Dendritic cell treated with granulocyte-macrophage colony-stimulating factor and Interleukin-4, amounts not matched to agents 40 ng/mL and 50 ng/mL, for 4 days (primary cell): ENCODE data around the gene TMEM163.

Source experiments
- H3K27ac Mint-ChIP-seq: one replicate; pipeline ENCODE4 v1.8.0; 2022; ENCODE audit warnings: mild to moderate bottlenecking, mixed read lengths
- H3K27me3 Mint-ChIP-seq: one replicate; pipeline ENCODE4 v1.8.0; 2022; ENCODE audit warnings: mild to moderate bottlenecking, mixed read lengths
- H3K36me3 Mint-ChIP-seq: one replicate; pipeline ENCODE4 v1.8.0; 2022; ENCODE audit warnings: low read depth, mixed read lengths
- H3K4me1 Mint-ChIP-seq: one replicate; pipeline ENCODE4 v1.8.0; 2022; ENCODE audit warnings: low read depth, mixed read lengths
- H3K4me3 Mint-ChIP-seq: one replicate; pipeline ENCODE4 v1.8.0; 2022; ENCODE audit warnings: mild to moderate bottlenecking, moderate library complexity, mixed read lengths
- H3K9me3 Mint-ChIP-seq: one replicate; pipeline ENCODE4 v1.8.0; 2022; ENCODE audit warnings: mixed read lengths
- intact Hi-C: fragments of 100-400 bp; cut with micrococcal nuclease; formaldehyde crosslinking; loops from one replicate; pipeline ENCODE4 v1.15.0; 2022

Gene TMEM163

DNA sequence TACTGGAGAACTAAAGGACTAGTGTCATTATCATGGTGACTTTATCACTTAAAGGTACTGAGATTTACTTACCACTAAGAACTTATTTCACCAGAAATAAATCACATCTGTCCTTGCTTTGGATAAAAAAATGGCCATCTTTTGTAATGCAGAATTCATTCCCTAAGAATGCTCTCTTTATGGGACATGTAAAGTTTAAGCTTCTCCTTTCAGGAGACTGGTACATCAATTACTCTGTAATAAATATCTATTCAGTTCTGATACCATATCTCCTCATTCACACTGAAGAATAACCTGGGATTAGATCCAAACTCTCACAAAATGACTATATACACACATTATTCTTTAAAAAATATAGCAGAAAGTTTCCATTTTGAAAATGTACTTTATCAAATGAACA is 24.4 kb downstream of the TMEM163 start:
- Mint-ChIP-seq H3K27me3 (peaks cover 2% of the 10 kb centered on the region), H3K4me3 (no peak overlapping the region), H3K27ac (no peak overlapping the region), H3K4me1 (no peaks in the 10 kb centered on the region), H3K36me3 (no peaks in the 10 kb centered on the region), H3K9me3 (no peaks in the 10 kb centered on the region)
- intact Hi-C loops: no loop called here

DNA sequence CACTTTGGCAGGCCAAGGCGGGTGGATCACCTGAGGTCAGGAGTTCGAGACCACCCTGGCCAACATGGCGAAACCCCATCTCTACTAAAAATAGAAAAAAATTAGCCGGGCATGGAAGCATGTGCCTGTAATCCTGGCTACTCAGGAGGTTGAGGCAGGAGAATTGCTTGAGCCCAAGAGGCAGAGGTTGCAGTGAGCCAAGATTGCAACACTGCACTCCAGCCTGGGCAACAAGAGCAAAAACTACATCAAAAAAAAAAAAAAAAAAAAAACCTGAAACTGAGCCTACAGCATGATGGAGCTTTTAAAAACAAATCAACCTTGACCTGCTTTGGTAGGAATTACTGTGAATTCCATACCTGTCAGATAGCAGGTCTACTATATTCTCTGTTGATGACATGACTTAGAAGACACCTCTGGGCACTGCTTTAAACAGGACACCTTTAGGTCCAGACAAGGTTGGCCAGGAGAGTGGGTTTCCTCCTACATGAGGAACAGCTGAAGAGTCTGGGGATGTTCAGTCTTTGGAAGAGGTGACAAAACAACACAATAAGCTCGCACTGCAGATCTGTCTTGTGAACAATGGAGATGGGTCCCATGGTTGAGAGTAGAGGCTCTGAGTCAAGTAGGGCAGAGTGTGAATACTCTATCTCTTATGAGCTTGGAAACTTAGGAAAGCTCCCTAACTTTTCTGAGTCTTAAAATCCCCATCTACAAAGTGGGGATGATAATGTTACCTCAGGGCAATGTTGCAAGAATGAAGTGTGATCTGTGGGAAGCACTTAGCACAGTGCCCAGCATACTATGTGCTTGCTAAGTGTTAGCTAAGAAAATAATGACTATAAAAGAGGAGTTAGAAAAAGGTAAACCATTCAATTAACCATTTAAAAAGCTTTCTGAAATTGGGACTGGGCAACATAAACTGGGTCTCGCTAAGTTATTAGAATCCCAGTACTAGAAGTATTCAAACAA is 25.2 kb downstream of the TMEM163 start:
- no peaks in the 10 kb centered on the region for H3K36me3 Mint-ChIP-seq
- H3K9me3 Mint-ChIP-seq: no peaks in the 10 kb centered on the region
- no peak overlapping the region for H3K27ac Mint-ChIP-seq
- peaks cover 2% of the 10 kb centered on the region for H3K27me3 Mint-ChIP-seq
- no peaks in the 10 kb centered on the region for H3K4me1 Mint-ChIP-seq
- intact Hi-C loops: no loop called here
- no peak overlapping the region for H3K4me3 Mint-ChIP-seq

DNA sequence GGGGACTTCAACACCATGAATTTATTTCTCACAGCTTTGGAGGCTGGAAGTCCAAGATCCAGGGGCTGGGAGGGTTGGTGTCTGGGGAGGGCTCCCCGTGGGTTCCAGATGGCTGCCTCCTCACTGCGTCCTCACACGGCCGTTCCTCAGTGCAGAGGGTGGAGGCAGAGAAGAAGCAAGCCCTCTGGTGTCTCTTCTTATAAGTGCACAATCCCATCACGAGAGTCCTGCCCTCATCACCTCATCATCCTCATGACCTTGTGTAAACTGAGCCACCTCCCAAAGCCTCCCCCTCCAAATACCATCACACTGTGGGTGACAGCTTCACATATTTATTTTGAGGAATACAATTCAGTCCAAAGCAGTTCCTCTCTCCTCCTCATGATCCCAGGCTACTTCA is 26.3 kb downstream of the TMEM163 start:
- Mint-ChIP-seq H3K36me3 (no peaks in the 10 kb centered on the region), H3K27me3 (peaks cover 2% of the 10 kb centered on the region), H3K4me1 (no peaks in the 10 kb centered on the region), H3K4me3 (no peak overlapping the region), H3K9me3 (no peaks in the 10 kb centered on the region), H3K27ac (no peak overlapping the region)
- intact Hi-C loops: no loop called here

DNA sequence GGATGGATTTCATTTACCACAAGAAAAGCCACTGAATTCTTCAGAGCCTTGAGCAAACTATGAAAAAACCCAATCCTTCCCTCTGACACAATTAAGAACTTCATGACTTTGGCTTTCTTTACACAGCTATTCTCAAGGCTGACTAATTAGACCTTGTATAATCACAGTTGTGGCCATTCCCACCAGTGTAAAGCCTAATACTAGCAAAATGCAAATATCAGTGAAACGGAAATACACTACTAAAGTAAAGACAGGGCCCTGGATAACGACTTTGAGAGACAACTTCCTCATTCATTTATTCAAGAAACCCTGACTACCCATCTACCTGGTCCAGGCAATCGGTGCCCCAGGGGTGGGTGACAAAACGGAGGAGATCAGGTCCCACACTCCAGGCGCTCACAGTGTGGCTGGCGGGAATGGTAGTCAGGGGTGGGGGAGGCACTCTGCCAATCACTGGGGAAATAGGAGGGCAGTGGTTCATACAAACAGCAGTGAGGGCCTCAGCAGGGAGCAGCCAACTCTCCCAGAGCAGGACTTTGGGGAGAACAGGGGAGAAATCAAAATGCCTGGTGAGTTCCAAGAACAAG is 28.1 kb downstream of the TMEM163 start:
- no peak overlapping the region for H3K27ac Mint-ChIP-seq
- no peaks in the 10 kb centered on the region for H3K27me3 Mint-ChIP-seq
- H3K4me1 Mint-ChIP-seq: no peaks in the 10 kb centered on the region
- H3K36me3 Mint-ChIP-seq: no peaks in the 10 kb centered on the region
- intact Hi-C loops: no loop called here
- H3K4me3 Mint-ChIP-seq: no peak overlapping the region
- no peaks in the 10 kb centered on the region for H3K9me3 Mint-ChIP-seq

DNA sequence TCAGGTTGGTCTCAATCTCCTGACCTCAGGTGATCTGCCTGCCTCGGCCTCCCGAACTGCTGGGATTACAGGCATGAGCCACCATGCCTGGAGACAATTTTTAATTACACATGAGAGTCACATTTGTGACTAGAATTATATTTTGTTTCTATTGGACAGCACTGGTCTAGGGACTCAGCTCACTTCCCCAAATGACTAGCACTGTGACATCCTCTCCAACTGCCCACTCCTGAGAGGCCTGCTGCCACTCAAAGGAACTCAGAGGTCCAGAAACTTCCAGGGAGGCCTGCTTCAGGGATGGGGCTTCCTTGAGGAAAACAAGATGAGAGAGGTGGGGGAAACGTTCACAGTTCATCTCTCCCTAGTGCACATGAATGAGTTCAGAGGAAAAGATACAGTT is 29.5 kb downstream of the TMEM163 start:
- Mint-ChIP-seq H3K27me3 (no peaks in the 10 kb centered on the region), H3K36me3 (no peaks in the 10 kb centered on the region), H3K4me1 (no peaks in the 10 kb centered on the region), H3K4me3 (no peak overlapping the region), H3K9me3 (no peaks in the 10 kb centered on the region), H3K27ac (no peak overlapping the region)
- intact Hi-C loops: no loop called here

DNA sequence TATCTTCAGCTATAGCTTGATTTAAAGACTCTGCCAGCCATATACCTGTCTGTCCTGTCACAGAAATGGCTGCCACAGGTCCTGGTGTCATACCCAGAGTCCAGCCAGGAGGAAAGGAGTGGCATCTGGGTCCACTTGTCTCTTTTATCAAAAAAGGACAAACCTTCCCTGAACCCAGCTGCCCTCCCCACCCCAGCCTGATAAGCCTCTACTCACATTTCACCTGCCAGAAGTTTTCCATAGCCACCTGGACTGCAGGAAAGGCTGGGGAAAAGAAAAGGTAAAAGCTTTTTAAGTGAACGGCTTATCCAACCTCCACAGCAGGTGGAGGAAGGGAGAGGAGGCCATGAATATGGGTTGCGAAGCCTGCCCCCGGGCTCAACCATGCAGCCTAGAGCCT is 32.8 kb downstream of the TMEM163 start:
- Mint-ChIP-seq H3K4me3 (no peak overlapping the region), H3K27ac (no peak overlapping the region), H3K4me1 (no peaks in the 10 kb centered on the region), H3K27me3 (no peaks in the 10 kb centered on the region), H3K9me3 (no peaks in the 10 kb centered on the region), H3K36me3 (no peaks in the 10 kb centered on the region)
- intact Hi-C loops: no loop called here

DNA sequence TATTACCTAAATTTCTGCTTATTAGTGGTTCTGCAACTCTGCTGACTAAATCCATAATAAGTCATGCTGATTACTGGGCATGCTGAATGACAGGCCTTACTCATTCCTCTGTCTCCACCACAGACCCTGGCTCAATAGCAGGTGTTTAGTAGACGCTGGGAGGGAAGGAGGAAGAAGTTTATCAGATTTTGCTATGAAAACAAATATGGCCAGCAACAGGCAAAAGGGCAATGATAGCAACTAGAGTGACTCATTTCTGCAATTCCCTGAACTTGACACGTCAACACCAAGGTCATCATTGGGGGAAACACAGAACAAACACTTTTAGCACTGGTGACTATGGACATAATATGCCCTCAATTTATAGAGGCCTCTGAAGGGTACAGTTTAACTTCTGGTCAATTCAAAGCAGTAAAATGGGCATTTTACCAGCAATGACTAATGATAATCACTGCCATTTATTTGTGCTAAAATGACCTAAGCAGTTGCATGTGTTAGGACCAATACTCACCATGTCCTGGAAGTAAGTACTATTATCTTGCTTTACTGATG is 35.2 kb downstream of the TMEM163 start:
- intact Hi-C loops: no loop called here
- H3K36me3 Mint-ChIP-seq: no peaks in the 10 kb centered on the region

DNA sequence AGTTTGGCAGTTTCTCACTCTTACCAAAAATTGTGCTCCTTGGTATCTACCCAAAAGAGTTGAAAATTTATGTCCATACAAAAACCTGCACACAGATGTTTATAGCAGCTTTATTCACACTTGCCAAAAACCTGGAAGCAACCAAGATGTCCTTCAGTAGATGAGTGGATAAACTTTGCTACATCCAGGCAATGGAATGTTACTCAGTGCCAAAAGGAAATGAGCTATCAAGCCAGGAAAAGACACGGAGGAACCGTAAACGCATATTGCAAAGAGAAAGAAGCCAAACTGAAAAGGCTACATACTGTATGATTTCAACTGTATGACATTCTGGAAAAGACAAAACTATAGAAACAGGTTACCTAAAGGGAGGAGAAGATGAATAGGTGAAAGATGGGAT is 36.1 kb downstream of the TMEM163 start:
- H3K27ac Mint-ChIP-seq: no peak overlapping the region
- H3K9me3 Mint-ChIP-seq: no peaks in the 10 kb centered on the region
- intact Hi-C loops: no loop called here
- H3K27me3 Mint-ChIP-seq: no peaks in the 10 kb centered on the region
- no peaks in the 10 kb centered on the region for H3K36me3 Mint-ChIP-seq
- H3K4me1 Mint-ChIP-seq: peaks cover 6% of the 10 kb centered on the region
- no peak overlapping the region for H3K4me3 Mint-ChIP-seq

More for the DNA sequence above, 35.2 kb downstream of the TMEM163 start:
- H3K9me3 Mint-ChIP-seq: no peaks in the 10 kb centered on the region
- H3K27ac Mint-ChIP-seq: no peak overlapping the region
- H3K27me3 Mint-ChIP-seq: no peaks in the 10 kb centered on the region
- peaks cover 6% of the 10 kb centered on the region for H3K4me1 Mint-ChIP-seq
- no peak overlapping the region for H3K4me3 Mint-ChIP-seq

DNA sequence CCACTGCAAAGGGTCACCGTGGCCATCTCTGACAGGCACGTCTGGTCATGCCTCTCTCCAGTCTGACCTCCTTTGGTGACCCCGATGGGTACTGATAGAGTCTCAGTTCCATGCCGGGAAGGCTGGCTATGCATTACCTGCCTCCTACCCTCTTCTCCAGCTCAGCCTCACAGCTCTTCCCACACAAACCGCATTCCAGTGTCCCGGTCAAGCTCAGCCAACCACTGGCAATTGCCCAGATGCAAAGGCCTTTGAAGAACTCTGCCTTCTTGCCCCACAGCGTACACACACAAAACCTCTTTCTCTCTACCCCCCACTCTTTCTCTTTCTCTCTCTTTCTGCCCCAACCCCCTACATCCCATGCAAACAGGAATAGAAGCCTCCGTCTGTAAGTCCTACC is 37.6 kb downstream of the TMEM163 start:
- no peak overlapping the region for H3K27ac Mint-ChIP-seq
- intact Hi-C loops: no loop called here

DNA sequence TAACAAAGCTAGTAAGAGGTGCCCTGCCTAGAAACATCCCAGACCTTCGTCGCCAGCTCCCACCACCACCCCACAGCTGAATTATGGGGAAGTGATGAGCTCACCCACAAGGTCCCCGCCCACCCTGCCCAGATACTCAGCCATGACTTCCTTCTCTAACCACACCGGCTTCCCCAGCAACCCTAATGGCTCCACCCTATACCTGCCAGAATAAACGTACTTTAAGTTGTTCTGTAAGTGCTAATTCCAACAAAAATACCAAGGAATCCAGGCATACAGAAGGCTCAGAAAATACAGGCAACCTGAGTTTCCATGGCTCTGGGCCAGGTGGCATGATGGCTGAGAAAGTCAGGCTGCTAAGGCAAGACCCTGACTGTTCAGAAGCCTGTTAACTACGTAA is 39.1 kb downstream of the TMEM163 start:
- Mint-ChIP-seq H3K27ac (no peak overlapping the region), H3K36me3 (no peaks in the 10 kb centered on the region), H3K9me3 (no peaks in the 10 kb centered on the region), H3K4me3 (no peak overlapping the region), H3K27me3 (no peaks in the 10 kb centered on the region), H3K4me1 (peaks cover 6% of the 10 kb centered on the region)
- intact Hi-C loops: no loop called here

More for the DNA sequence above, 37.6 kb downstream of the TMEM163 start:
- Mint-ChIP-seq H3K9me3 (no peaks in the 10 kb centered on the region), H3K27me3 (no peaks in the 10 kb centered on the region), H3K4me3 (no peak overlapping the region), H3K4me1 (peaks cover 6% of the 10 kb centered on the region), H3K36me3 (no peaks in the 10 kb centered on the region)

DNA sequence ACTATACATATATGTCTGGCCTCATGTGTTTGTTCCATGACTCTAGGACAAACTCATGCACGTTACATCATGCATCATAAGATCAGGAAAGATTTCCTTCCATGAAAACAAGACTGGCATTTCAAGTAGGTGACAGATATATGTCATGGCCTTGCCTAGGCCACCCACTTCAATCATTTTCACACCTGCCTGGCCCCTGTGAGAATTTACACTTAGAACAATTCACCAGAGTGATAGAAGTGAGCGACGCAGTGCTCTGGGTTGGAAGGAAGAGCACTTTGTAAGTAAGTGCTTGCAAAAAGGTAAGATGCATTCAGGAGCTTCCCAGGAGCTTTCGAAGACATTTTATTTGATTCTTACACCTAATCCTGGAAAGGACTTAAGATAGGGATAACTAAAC is 39.5 kb downstream of the TMEM163 start:
- Mint-ChIP-seq H3K36me3 (no peaks in the 10 kb centered on the region), H3K27ac (no peak overlapping the region), H3K4me1 (peaks cover 6% of the 10 kb centered on the region), H3K27me3 (no peaks in the 10 kb centered on the region), H3K4me3 (no peak overlapping the region), H3K9me3 (no peaks in the 10 kb centered on the region)
- intact Hi-C loops: no loop called here

DNA sequence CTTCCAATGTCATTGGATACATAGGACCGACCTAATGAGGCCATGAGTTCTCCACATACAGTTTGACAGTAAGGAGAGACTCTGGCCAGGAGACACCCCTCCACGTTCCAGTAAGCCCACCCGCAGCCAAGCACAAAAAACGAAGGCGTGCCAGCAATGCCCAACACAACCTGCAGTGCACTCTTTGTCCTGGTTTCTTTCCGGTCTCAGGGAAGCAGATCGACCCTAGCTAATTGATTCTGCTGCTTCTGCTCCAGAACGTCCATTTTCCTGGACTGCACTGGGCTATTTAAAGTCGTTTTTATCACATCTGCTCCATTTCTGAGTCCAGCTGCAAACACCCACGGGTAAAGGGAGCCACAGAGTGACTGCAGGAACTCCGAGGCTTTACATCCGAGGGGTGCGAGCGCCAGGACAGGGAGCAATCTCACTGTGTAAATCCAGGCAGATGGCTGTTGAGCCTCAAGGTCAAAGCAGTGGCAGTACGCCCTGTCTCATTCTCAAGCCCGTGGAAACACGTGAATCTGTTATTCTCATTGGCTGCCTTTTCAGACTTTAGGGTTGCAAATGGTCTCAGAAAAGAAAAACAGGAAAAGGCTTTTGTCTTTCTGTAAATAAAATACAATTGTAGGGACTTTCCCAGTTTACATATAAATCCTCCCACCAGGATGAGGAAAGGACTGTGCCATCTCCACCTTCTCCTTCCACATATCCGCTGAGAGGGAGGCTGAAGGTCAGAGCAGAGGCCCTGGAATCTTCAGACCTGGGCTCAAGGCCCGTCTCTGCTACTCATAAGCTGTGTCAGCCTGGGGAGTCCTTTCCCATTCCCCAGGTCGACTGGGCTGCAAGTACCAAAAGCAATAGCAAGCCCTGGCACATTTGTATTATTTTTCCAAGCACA is 40.7 kb downstream of the TMEM163 start:
- intact Hi-C loops: no loop called here
- Mint-ChIP-seq H3K4me3 (no peak overlapping the region), H3K27me3 (peaks cover 1% of the 10 kb centered on the region), H3K36me3 (no peaks in the 10 kb centered on the region), H3K9me3 (no peaks in the 10 kb centered on the region), H3K27ac (no peak overlapping the region), H3K4me1 (peaks cover 6% of the 10 kb centered on the region)

DNA sequence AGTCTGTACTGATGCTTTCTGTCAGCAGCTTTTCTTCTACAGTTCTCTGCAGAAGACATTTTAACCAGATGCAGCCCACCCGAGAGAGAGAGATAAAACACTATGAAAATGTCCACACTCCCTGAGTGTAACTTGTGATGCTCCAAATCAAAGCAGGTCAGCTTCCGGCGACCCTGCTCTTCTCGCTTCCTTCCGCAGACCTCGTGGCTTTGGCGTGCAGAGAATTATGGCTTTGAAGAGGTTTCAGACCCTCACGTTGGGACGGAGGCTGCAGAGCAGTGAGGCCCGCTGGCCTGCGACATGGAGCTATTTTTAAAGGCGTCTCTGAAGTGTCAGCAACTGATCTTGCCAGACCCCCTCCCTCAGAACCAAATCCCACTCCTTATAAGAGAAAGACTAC is 41.8 kb downstream of the TMEM163 start:
- no peak overlapping the region for H3K27ac Mint-ChIP-seq

DNA sequence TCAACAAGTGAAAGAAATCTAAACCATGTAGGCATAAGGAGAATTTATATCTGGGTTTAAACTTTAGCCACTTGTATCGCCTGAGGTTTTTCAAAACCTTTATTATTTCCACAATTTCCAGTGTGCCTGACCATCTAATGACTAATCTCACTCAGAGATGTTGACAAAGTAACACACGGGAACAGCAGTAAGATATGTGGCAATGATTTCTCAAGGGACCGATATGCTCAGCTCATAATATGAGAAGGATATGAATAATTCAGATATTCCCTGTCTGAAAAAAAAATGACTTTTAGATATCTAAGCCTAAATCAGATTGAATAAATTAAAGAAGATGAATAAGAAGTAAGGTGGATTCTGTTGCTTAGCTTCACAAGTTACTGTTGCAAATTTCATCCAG is 43.5 kb downstream of the TMEM163 start:
- Mint-ChIP-seq H3K4me3 (no peak overlapping the region), H3K4me1 (peaks cover 9% of the 10 kb centered on the region), H3K27ac (no peak overlapping the region), H3K36me3 (no peaks in the 10 kb centered on the region), H3K27me3 (peaks cover 7% of the 10 kb centered on the region), H3K9me3 (no peaks in the 10 kb centered on the region)
- intact Hi-C loops: no loop called here

More for the DNA sequence above, 41.8 kb downstream of the TMEM163 start:
- Mint-ChIP-seq H3K9me3 (no peaks in the 10 kb centered on the region), H3K27me3 (peaks cover 1% of the 10 kb centered on the region), H3K4me1 (peaks cover 6% of the 10 kb centered on the region), H3K36me3 (no peaks in the 10 kb centered on the region), H3K4me3 (no peak overlapping the region)
- intact Hi-C loops: no loop called here
